RCC 7860 (cell line): ENCODE measurements around the gene EPB42.
"Not testable (repeated sequence)": the region's sequence is repeated elsewhere in the genome, so short reads cannot be mapped to it uniquely, and the experiment has no call there.

Experiments
- DNase-seq: peaks from one replicate; pipeline ENCODE4 v3.0.0-alpha.2; 2015; ENCODE audit warnings: low spot score
- FAIRE-seq: peaks from 2 replicates; lab custom pipeline; 2012; peaks lifted over from hg19 to GRCh38; lab: Jason Lieb, UNC

The EPB42 gene

GRCh38 chr15:43189296-43189695, 31.5 kb downstream of the EPB42 start:
- FAIRE-seq (no peak), DNase-seq (no peak)

DNA sequence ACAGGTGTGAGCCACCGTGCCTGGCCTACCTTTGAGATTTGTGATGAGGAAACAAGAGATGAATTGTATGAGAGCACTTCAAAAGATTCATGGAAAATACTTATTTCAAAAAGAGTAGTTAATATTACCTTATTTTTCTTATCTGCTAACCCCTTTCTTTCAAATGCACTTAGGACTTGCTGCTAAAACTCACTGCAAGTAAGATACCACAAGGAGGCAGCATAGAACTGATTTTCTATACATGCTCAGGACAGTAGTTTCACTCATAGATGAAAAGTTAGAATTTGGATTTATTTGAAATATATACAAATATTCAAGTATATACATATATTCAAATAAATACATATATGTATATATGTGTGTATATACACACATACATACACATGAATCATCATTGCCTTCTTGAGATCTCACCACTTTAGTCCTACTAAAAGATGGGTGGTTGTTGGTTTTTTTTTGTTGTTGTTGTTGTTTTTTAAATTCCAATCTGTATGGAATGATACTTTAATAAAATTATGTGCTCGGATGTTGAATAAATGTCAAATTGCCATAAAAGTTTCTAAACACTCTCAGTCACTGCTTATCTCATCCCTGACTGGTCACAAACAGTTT, 33.2 kb downstream of the EPB42 start:
- FAIRE-seq = peak; percentile 81

DNA sequence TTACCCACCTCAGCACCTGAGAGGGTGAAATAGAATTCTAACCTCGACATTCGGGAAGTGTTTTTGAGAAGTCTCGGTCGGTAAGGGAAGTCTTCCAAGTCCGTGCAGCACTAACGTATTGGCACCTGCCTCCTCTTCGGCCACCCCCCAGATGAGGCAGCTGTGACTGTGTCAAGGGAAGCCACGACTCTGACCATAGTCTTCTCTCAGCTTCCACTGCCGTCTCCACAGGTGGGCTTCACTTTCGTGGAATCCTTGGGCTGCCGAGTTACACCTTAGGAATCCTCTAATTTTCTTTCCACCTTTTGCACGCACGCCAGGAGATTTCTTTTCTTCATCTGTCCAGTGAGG, 34.8 kb downstream of the EPB42 start:
- no peak for FAIRE-seq
- no peak for DNase-seq

More for the DNA sequence above, 33.2 kb downstream of the EPB42 start:
- peak; percentile 41 for DNase-seq

GRCh38 chr15:43185157-43186002, 35.4 kb downstream of the EPB42 start, which contains the start of gene CCNDBP1:
Gene CCNDBP1 (plus strand): TSS chr15:43185403. CDS start chr15:43185499, 96 bp downstream.
- peak; percentile 77 for FAIRE-seq

DNA sequence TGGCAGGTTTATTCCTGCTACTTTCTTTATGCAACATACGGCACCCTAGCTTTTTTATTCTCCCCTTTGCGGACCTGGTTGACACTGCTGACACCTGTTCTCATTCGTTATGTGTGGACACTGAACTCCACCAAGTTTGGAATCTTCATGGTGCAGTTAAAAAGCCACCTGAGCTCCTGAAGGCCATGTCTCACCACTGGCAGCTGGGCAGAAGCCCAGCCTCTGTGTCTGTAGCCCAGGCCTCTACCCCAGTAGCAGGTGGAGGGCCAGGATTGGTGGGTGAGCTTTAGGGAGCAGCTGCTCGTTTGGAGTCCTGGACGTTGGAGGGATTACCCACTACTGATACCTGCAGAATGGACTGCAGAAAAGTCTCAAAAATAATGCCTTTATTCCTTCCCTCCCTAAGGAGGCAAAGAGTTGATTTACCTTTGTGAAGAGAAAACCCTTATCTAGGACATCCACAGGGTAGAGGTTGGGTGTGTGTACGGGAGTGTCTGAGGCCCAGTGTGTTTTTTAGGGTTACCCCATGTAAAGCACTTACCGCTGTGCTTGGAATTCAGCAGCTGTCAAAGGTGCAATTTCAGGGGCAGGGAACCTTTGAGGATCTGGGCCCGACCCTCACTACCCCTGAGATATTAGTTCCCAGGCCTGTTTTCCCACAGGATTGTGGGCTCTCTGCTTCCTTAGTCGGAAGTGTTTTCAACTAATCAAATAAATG, 36.3 kb downstream of the EPB42 start:
- no peak for DNase-seq
- no peak for FAIRE-seq

More at GRCh38 chr15:43185157-43186002, 35.4 kb downstream of the EPB42 start, which contains the start of gene CCNDBP1:
- peak; percentile 79 for DNase-seq

DNA sequence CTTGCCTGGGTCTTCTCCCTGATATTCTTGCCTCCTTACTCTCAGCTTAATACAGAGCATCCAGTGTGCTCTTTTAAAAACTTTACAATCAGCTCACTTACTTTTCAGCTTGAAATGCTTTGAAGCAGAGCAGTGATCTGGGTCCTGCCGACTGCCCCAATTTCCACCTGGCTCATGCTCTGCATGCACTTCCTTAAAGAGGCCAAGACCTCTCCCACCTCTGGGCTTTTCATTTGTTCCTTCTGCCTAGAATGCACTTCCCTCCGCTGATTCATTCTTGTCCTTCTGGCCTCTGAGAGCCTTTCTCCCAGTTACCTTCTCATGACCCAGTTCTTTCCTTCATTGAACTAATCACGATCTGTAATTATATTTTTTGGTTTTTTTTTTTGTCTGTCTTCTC, 37.5 kb downstream of the EPB42 start:
- DNase-seq = no peak
- no peak for FAIRE-seq

GRCh38 chr15:43177147-43177546, 43.7 kb downstream of the EPB42 start:
- not testable (repeated sequence) for DNase-seq, FAIRE-seq

DNA sequence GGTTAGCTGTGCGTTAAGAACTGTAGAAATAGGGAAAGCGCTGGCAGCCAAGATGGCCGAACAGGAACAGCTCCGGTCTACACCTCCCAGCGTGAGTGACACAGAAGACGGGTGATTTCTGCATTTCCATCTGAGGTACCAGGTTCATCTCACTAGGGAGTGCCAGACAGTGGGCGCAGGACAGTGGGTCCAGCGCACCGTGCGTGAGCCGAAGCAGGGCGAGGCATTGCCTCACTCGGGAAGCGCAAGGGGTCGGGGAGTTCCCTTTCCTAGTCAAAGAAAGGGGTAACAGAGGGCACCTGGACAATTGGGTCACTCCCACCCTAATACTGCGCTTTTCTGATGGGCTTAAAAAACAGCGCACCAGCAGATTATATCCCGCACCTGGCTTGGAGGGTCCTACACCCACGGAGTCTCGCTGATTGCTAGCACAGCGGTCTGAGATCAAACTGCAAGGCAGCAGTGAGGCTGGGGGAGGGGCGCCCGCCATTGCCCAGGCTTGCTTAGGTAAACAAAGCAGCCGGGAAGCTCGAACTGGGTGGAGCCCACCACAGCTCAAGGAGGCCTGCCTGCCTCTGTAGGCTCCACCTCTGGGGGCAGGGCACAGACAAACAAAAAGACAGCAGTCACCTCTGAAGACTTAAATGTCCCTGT, 45.0 kb downstream of the EPB42 start:
- not testable (repeated sequence) for FAIRE-seq, DNase-seq

GRCh38 chr15:43169888-43170287, 50.9 kb downstream of the EPB42 start:
- no peak for FAIRE-seq
- no peak for DNase-seq

- DNase-seq = peak; percentile 77
- FAIRE-seq = peak; percentile 81
Measured at GRCh38 chr15:43168192-43169107, 52.4 kb downstream of the EPB42 start.

GRCh38 chr15:43167261-43167660, 53.6 kb downstream of the EPB42 start:
- not testable (repeated sequence) for DNase-seq, FAIRE-seq

- no peak for DNase-seq
Measured at GRCh38 chr15:43165801-43166325, 55.0 kb downstream of the EPB42 start.

DNA sequence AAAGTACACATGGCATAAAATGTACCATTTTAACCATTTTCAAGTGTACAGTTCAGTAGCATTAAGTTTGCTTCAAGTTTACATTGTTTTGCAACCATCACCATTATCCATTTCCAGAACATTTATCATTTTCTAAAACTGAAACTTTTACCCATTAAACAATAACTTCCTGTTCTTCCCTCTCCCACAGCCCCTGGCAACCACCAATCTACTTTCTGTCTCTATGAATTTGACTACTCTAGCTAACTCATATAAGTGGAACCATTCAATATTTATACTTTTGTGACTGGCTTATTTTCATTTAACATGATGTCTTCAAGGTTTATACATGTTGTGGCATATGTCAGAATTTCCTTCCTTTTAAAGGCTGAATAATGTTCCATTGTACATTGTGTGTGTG, 67.5 kb downstream of the EPB42 start:
- FAIRE-seq (no peak), DNase-seq (no peak)

More at GRCh38 chr15:43165801-43166325, 55.0 kb downstream of the EPB42 start:
- no peak for FAIRE-seq

DNA sequence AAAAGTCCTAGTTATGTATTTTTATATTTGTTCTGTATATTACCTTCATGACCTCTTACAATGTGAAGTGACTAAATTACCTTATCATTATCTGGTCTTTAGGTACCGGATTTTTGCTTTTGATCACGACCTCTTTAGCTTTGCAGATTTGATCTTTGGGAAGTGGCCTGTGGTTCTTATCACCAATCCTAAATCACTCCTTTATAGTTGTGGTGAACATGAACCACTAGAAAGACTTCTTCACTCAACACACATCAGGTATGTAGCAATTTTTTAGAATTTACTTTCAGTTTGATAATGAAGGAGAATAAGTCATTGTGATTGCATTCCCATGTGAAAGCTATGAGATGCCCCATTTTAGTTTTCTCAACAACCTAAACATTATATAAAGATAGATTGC, 69.1 kb downstream of the EPB42 start:
- DNase-seq (no peak), FAIRE-seq (no peak)

- peak; percentile 51 for FAIRE-seq
- DNase-seq = peak; percentile 87
Measured at GRCh38 chr15:43150191-43150929, 70.5 kb downstream of the EPB42 start.
